ENCODE data around the gene GPRASP1. TPM values are rescaled to one million over a fixed set of nuclear protein-coding genes. Genes with fewer than 3 reads are reported as not detected.

GPRASP1 gene
- total RNA-seq, 4 donors from 2014 or later: 3.5 to 14.9 (median 5.8) TPM

GRCh38 chrX:102694749-102695148 is 43.5 kb downstream of the GPRASP1 start:
- no peak overlapping the region for H3K4me3 ChIP-seq
- no peaks in the 10 kb centered on the region for H3K36me3 ChIP-seq
- TF ChIP-seq CTCF (IDR thresholded peaks at IDR 0.05): no peak
- TF ChIP-seq POLR2A (IDR thresholded peaks at IDR 0.05): no peak
- no peaks in the 10 kb centered on the region for H3K4me1 ChIP-seq
- no peak overlapping the region for H3K27ac ChIP-seq
- H3K9me3 ChIP-seq: no peaks in the 10 kb centered on the region
- DNase-seq: no peak
- no peaks in the 10 kb centered on the region for H3K27me3 ChIP-seq

- H3K27me3 ChIP-seq: no peaks in the 10 kb centered on the region
- no peaks in the 10 kb centered on the region for H3K36me3 ChIP-seq
- no peak overlapping the region for H3K4me3 ChIP-seq
- no peaks in the 10 kb centered on the region for H3K4me1 ChIP-seq
- H3K9me3 ChIP-seq: no peaks in the 10 kb centered on the region
- no peak for TF ChIP-seq POLR2A (IDR thresholded peaks at IDR 0.05)
- TF ChIP-seq CTCF (IDR thresholded peaks at IDR 0.05): no peak
- H3K27ac ChIP-seq: no peak overlapping the region
- DNase-seq: no peak
These were observed 45.0 kb downstream of the GPRASP1 start for GRCh38 chrX:102696306-102696705.

GRCh38 chrX:102697494-102697893 is 46.2 kb downstream of the GPRASP1 start:
- no peak for DNase-seq
- Histone ChIP-seq H3K9me3 (no peaks in the 10 kb centered on the region), H3K27ac (no peak overlapping the region), H3K4me3 (no peak overlapping the region), H3K36me3 (no peaks in the 10 kb centered on the region), H3K4me1 (no peaks in the 10 kb centered on the region), H3K27me3 (no peaks in the 10 kb centered on the region)
- TF ChIP-seq POLR2A (IDR thresholded peaks at IDR 0.05) (no peak), CTCF (IDR thresholded peaks at IDR 0.05) (no peak)

Small RNA genes lying within 50 kb of the gene (small RNA-seq; reads per million reads assigned to genes)
- gene RNU6-589P: 0 to 0.06 reads per million in 2 donors

Other genes starting within 250 kb of the GPRASP1 start
- not detected for gene NXF2B, start 211.5 kb upstream of the GPRASP1 start, total RNA-seq
- not detected for gene TCP11X2, start 179.7 kb upstream of the GPRASP1 start, total RNA-seq
- not detected for gene TMSB15A, start 134.7 kb upstream of the GPRASP1 start, total RNA-seq
- 10 to 100 TPM; 12.4 to 20.0 (median 14.7) TPM for gene ARMCX5, start 52.0 kb upstream of the GPRASP1 start, total RNA-seq
- gene GPRASP2, start 61.0 kb downstream of the GPRASP1 start, total RNA-seq: 1 to 10 TPM; 1.7 to 3.9 (median 1.9) TPM
- 1 to 10 TPM; 1.1 to 3.7 (median 2.4) TPM for gene GPRASP3, start 69.3 kb downstream of the GPRASP1 start, total RNA-seq

Measured in Peyer's patch (tissue), 4 donors.